PC-3 (cell line): ENCODE results near the gene AKR7A2. TPM values are rescaled to one million over a fixed set of nuclear protein-coding genes. Genes with fewer than 3 reads are reported as not detected.

Experiments
- ATAC-seq: fragments of 200-7000 bp; cut with Tn5 transposase; 2 replicates; pipeline ENCODE4 v1.9.1; 2020; ENCODE audit warnings: mild to moderate bottlenecking, moderate library complexity
- BruUV-seq: library from RNA; stranded (reverse); fragments of 400-500 nt; replicated peaks from 2 replicates; lab custom pipeline; 2021; lab: Mats Ljungman, UMichigan
- CTCF ChIA-PET: fragments of 300-600 bp; sonication (Branson Sonifier 250); formaldehyde crosslinking; loops from one replicate; lab custom pipeline; 2022; ENCODE audit warnings: antibody characterized with exemption; lab: Charles Lee
- POLR2A ChIA-PET: fragments of 300-600 bp; sonication (Branson Sonifier 250); formaldehyde crosslinking; loops from one replicate; lab custom pipeline; 2022; ENCODE audit warnings: antibody characterized with exemption; ENCODE audit not compliant: unreplicated experiment; lab: Charles Lee
- DNase-seq: peaks from one replicate; pipeline ENCODE4 v3.0.0-alpha.2; 2015
- H2AFZ ChIP-seq: fragments of 300-600 bp; sonication (generic); 2 replicates; pipeline ENCODE4 v1.6.0; 2016; ENCODE audit warnings: antibody characterized with exemption, low read length
- H3F3A ChIP-seq: fragments of 300-600 bp; sonication (generic); one replicate; pipeline ENCODE4 v1.6.0; 2017; ENCODE audit warnings: antibody characterized with exemption, low read length, control low read depth, mild to moderate bottlenecking; ENCODE audit not compliant: unreplicated experiment
- H3K27ac ChIP-seq: fragments of 300-600 bp; sonication (generic); 2 replicates; pipeline ENCODE4 v1.5.1; 2016; ENCODE audit warnings: mild to moderate bottlenecking, low read length
- H3K27me3 ChIP-seq: fragments of 300-600 bp; sonication (generic); 2 replicates; pipeline ENCODE4 v1.6.1; 2016; ENCODE audit warnings: low read length, mixed read lengths
- H3K36me3 ChIP-seq: fragments of 300-600 bp; sonication (generic); 2 replicates; pipeline ENCODE4 v1.6.1; 2016; ENCODE audit warnings: low read depth, mixed run types, low read length, mixed read lengths
- H3K4me1 ChIP-seq: fragments of 300-600 bp; sonication (generic); 2 replicates; pipeline ENCODE4 v1.5.1; 2016; ENCODE audit warnings: low read length; ENCODE audit not compliant: insufficient read depth
- H3K4me2 ChIP-seq: fragments of 300-600 bp; sonication (generic); 2 replicates; pipeline ENCODE4 v1.6.0; 2016; ENCODE audit warnings: low read length
- H3K4me3 ChIP-seq: fragments of 300-600 bp; sonication (generic); 2 replicates; pipeline ENCODE4 v1.5.1; 2016; ENCODE audit warnings: mild to moderate bottlenecking, low read length, mixed read lengths
- H3K79me2 ChIP-seq: fragments of 300-600 bp; sonication (generic); 2 replicates; pipeline ENCODE4 v1.6.1; 2017; ENCODE audit warnings: low read length, mixed read lengths
- H3K9ac ChIP-seq: fragments of 300-600 bp; sonication (generic); 2 replicates; pipeline ENCODE4 v1.6.0; 2016; ENCODE audit warnings: mild to moderate bottlenecking, low read length
- H3K9me2 ChIP-seq: fragments of 300-600 bp; sonication (generic); replicated peaks from 2 replicates; pipeline ENCODE4 v1.6.1; 2016; ENCODE audit warnings: mixed run types, low read length, mixed read lengths
- H3K9me3 ChIP-seq: fragments of 300-600 bp; sonication (generic); 2 replicates; pipeline ENCODE4 v1.6.1; 2016; ENCODE audit warnings: low read length, mixed read lengths
- H4K20me1 ChIP-seq: fragments of 300-600 bp; sonication (generic); 2 replicates; pipeline ENCODE4 v1.6.1; 2016; ENCODE audit warnings: low read length, mixed read lengths
- CTCF ChIP-seq: fragments of 300-600 bp; sonication (generic); conservative IDR thresholded peaks from 2 replicates; pipeline ENCODE4 v1.5.1; 2017; ENCODE audit warnings: antibody characterized with exemption, low read depth, mild to moderate bottlenecking, low read length
- EZH2 ChIP-seq: fragments of 300-600 bp; sonication (generic); IDR thresholded peaks from one replicate; pipeline ENCODE4 v1.6.1; 2017; ENCODE audit warnings: antibody characterized with exemption, mild to moderate bottlenecking, low read length; ENCODE audit not compliant: unreplicated experiment
- EZH2phosphoT487 ChIP-seq: fragments of 300-600 bp; sonication (generic); IDR thresholded peaks from 2 replicates; pipeline ENCODE4 v1.6.1; 2018; ENCODE audit warnings: mild to moderate bottlenecking, antibody characterized with exemption, low read length, borderline replicate concordance
- intact Hi-C: fragments of 100-400 bp; cut with micrococcal nuclease; formaldehyde crosslinking; loops from 2 replicates; pipeline ENCODE4 v1.9.0; 2023
- total RNA-seq: library from RNA; depleted of rRNA; stranded (reverse); fragments of >200 nt; gene quantifications from 2 replicates; pipeline ENCODE4 v1.2.3, GENCODE V29; 2014

AKR7A2 gene
- total RNA-seq, 1 experiment from 2014 or later, result 63.3 TPM

DNA sequence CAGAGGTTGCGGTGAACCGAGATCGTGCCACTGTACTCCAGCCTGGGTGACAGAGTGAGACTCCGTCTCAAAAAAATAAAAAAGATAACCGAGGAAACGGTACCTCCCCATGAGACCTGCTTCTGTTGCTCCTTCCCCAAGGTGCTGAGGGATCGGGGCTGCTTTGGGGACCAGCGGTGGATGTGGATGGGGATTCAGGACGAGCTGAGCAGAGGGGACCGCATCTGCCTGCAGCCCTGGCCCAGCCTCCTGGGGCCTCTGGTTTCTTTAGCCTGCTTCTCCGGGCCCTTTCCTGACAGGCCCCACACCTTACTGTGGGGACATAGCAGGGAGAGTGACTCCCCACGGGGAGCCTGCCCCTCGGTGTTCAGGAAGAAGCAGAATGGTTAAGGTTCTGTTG is 17.2 kb upstream of the AKR7A2 start:
- Histone ChIP-seq H3K4me1 (peaks cover 3% of the 10 kb centered on the region; the same call in 1 of the 2 replicates), H3K4me2 (no peak overlapping the region), H3K79me2 (no peaks in the 10 kb centered on the region), H3K27me3 (no peaks in the 10 kb centered on the region), H2AFZ (no peak overlapping the region), H3K9me2 (no peaks in the 10 kb centered on the region), H3K9ac (no peak overlapping the region), H3F3A (no peaks in the 10 kb centered on the region), H3K27ac (no peak overlapping the region), H3K9me3 (no peaks in the 10 kb centered on the region), H3K4me3 (no peak overlapping the region), H4K20me1 (no peaks in the 10 kb centered on the region), H3K36me3 (no peaks in the 10 kb centered on the region)
- TF ChIP-seq EZH2 (no peak), CTCF (no peak), EZH2phosphoT487 (no peak)
- ChIA-PET CTCF (no interaction called here), POLR2A (no interaction called here)
- intact Hi-C loops, result no loop called here
- DNase-seq (no peak), ATAC-seq (no peak)
- no TSS peak for BruUV-seq

DNA sequence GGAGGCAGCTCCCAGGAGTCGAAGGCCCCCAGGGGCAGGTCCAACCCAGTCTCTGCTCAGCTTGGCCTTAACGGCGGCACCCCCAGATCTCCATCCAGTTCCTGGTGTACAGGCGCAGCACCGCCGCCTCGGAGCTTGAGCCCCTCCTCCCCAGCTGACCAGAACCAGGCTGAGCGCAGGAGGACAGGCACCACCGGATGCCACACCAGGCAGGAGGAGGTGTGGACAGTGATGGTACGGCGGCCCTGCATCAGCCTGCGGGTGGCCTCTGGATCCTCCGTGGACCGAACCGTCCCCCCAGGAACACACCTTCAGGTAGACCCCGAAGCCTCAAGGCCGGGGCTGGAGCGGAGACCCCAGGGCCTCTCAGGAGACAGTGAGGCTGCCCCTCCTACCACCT is 16.5 kb upstream of the AKR7A2 start:
- no peak for ATAC-seq
- Histone ChIP-seq H3K9ac (no peak overlapping the region), H2AFZ (no peak overlapping the region), H3K4me2 (no peak overlapping the region), H3F3A (no peaks in the 10 kb centered on the region), H3K79me2 (no peaks in the 10 kb centered on the region), H3K36me3 (no peaks in the 10 kb centered on the region), H3K27ac (no peak overlapping the region), H3K9me2 (no peaks in the 10 kb centered on the region), H3K4me3 (no peak overlapping the region), H4K20me1 (no peaks in the 10 kb centered on the region), H3K4me1 (no peaks in the 10 kb centered on the region), H3K27me3 (no peaks in the 10 kb centered on the region), H3K9me3 (no peaks in the 10 kb centered on the region)
- no peak for DNase-seq
- no TSS peak for BruUV-seq
- TF ChIP-seq EZH2phosphoT487 (no peak), EZH2 (no peak), CTCF (no peak)
- POLR2A ChIA-PET, result no interaction called here
- intact Hi-C loops, result no loop called here
- CTCF ChIA-PET, result no interaction called here

- Histone ChIP-seq H3K4me1 (no peaks in the 10 kb centered on the region), H2AFZ (no peak overlapping the region), H3K4me3 (no peak overlapping the region), H3K36me3 (no peaks in the 10 kb centered on the region), H4K20me1 (no peaks in the 10 kb centered on the region), H3K27ac (no peak overlapping the region), H3K4me2 (no peak overlapping the region), H3K27me3 (no peaks in the 10 kb centered on the region), H3K9me2 (no peaks in the 10 kb centered on the region), H3K9me3 (no peaks in the 10 kb centered on the region), H3F3A (no peaks in the 10 kb centered on the region), H3K9ac (no peak overlapping the region), H3K79me2 (no peaks in the 10 kb centered on the region)
- intact Hi-C loops, result no loop called here
- BruUV-seq, result no TSS peak
- TF ChIP-seq EZH2phosphoT487 (no peak), CTCF (no peak)
- ATAC-seq (no peak), DNase-seq (no peak)
- CTCF ChIA-PET, result no interaction called here
- POLR2A ChIA-PET, result interaction anchor here (0.5 kb wide), 1 partner anchor 283 kb away, joined by 6 read pairs; no protein-coding TSS in a partner anchor
Observed at GRCh38 chr1:19327736-19328135, 15.8 kb upstream of the AKR7A2 start.
